HG02571 (cell line): Measurements from ENCODE around the gene GNAS-AS1.

Source experiments
- ATAC-seq: cut with Tn5 transposase; IDR thresholded peaks from one replicate; pipeline ENCODE4 v1.9.1; 2021; ENCODE audit warnings: mild to moderate bottlenecking, moderate library complexity; ENCODE audit not compliant: unreplicated experiment

GNAS-AS1 gene

DNA sequence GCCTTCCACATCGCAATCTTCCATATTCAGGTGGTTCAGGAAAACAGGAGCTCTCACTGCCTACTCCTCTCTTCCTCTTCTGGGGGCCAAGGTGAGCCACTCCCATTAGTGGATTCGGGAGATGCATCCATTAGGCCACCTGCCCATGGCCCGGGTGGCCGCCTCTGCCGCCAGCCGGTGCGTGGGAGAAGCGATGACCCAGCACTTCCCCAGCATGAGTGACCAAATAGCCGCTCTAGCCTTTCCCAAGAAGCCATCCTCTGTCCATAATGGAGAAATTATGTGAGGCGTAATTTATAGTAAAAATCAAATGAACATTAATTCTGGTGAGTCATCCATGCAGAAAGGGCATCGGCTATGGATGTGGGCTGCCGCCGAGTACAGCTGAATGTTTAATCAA lies 39.4 kb downstream of the GNAS-AS1 start:
- no peak for ATAC-seq

DNA sequence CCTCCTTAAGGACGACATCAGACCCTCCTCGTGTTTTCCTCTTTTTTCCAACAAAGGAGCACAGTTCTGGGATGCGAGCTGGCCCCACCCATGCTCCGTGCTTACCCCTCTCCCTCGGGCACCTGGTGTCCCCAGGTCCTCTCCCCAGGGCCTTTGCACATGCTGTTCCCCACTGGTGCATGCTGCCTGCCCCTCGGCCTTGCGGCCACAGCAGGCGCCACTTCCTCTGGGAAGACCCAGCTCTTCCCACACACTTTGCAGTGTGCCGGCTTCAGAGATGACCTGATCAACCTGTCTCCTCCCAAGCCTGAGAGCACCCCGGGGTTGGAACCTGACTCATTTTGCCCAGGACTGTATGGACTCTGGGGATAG lies 39.8 kb downstream of the GNAS-AS1 start:
- ATAC-seq, result no peak

DNA sequence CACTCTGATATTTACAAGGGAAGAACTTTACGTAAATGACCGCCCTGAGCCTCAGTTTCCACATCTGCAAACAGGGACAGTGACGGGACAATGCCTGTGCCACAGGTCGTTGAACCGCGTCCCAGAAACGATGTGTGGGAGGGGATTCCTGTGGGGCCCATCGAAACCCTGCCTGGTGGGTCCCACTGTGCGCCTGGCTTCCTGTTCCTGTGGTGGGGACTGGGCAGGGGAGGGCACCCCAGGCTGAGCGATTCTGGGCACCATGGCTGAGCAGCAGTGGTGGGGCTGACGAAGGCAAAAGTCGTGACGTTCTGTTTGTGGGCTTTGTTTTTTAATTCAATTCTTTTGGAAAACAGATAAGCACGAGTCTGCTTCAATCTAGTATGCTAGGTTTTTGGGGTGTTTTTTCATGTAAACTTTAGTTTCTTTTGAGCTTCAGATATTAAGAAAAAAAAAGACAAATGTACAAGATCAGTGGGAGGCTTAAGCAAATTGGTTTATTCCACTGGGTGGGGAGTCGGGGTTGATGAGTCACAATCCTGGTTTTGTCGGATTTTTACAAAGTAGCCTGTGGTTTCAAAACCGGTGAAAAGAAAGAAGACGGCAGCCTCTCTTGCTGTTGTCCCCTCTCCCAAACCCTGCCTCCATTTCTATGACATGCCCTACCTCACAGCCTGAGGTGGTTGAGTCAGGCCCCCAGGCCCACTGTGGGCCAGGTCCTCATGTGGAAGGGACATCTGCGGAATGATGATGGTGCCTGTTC lies 40.4 kb downstream of the GNAS-AS1 start:
- ATAC-seq, result no peak

DNA sequence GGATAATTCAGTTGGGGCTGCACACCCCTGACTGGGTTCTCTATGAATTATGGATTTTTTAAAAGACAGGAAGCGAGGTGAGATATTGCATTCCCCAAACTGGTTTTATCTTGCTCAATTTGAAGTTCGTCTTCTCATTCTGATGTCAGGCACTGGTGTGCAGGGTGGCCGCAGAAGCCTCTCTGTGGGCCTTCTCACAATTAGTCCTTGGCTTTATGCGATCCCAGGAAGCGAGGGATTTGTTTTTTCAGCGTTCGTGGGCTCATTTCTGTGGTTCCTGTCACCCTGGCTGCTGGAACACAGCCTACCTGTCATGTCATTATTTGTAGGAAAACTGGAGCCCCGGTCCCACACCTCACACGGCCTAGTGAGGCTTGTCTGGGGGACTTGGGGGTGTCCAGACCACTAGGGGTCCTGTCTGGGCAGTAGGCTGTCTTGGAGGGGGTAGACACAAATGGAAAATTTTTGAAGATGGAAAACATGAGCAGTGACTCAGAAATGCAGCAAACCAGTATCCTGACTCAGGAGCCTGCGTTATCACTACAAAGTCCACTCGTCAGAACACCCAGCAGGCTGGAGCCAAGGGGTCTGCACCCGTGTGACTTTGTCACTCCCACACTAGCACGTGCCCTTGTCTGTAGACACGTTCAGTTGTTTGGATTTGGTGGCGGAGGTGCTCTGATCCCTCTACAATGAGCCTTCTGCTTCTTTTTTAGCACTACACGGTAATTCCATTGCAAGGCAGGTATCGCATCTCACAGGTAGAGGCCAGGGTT lies 42.2 kb downstream of the GNAS-AS1 start:
- no peak for ATAC-seq

DNA sequence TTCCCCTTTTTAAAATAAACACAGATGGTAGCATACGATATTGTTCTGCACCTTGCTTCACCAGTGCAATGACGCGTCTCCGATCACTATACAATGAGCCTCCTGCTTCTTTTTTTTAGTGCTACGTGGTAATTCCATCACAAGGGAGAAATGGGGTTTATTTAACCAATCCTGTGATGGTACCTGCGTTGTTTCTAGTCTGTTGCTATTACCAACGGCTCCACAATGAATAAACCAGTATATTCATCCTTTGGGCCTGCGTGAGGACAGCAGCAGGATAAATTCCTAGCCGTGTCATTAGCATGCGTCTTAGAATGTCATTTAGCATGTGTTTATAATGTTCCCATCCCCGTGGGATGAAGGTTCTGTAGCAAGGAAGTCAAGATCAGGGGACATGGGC lies 42.9 kb downstream of the GNAS-AS1 start:
- no peak for ATAC-seq

DNA sequence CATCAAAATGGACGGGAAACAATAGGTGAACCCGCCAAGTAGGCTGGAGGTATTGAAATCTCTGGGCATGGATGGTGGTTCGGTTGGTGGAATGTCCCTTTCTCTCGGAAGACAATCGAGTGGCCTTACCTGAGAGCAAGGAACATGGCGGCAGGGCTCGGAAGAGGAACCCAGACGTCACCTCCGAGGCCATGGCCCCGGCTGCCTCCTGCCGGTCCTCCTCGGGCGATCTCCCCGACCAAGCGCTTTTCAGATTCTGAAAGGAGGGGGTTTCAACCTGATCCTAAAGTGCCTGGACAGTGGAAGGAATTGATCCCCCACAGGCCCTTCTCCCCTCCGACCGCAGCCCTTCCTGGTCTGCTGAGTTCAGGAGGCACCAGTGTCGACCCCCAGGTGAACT lies 47.2 kb downstream of the GNAS-AS1 start:
- ATAC-seq, result no peak

DNA sequence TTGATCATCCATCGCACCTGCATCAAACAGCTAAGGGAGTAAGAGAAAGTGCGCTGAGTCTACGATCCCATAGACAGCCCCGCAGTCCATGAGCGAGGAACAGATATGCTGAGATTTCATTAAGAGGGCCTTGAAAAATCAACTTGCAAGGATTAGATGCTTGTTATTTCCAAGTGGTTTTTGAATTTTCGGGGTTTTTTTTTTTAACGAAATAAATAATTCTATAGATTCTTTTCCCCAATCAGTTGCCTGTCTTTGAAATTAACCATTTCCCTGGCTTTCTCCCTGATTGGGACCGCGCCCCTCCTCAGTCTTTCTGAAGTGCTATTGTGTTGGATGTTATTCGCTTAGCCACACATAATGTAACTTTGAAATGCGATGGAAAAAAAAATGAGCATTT lies 48.6 kb downstream of the GNAS-AS1 start:
- ATAC-seq, result no peak

DNA sequence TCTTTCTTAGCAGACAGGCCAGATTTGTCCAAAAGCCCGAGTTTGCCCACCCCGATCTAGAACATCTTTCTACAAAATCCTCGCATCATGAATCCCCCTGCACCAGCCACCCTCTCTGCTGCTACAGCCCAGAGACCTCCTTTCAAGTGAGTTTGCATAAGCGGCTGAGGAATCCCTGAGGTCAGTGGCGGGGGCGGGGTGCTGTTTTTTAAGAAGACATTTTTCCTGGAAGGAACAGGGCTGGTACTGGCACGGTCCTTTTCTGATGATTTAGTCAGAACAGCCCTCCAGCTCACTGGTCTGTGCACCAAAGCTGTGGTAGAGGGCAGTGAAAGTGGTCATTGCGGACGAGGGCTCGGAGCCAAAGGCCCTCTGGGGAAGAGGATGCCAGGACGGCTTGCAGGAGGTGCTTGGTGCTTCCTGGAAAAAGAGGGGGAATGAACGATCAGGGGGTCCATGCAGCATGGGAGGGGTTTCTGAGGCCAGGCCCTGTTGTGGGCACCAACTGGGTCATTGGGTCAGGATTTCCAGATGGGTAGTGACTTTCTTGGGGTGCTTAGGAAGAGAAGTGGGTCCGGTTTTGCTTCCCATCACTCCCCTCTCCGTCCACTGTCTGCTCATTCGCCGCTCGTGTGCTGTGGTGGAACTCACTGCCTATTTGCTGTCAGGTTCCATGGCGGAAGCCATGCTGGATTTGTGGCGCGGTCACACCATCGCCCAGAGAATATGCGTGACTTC lies 50.4 kb downstream of the GNAS-AS1 start:
- no peak for ATAC-seq

DNA sequence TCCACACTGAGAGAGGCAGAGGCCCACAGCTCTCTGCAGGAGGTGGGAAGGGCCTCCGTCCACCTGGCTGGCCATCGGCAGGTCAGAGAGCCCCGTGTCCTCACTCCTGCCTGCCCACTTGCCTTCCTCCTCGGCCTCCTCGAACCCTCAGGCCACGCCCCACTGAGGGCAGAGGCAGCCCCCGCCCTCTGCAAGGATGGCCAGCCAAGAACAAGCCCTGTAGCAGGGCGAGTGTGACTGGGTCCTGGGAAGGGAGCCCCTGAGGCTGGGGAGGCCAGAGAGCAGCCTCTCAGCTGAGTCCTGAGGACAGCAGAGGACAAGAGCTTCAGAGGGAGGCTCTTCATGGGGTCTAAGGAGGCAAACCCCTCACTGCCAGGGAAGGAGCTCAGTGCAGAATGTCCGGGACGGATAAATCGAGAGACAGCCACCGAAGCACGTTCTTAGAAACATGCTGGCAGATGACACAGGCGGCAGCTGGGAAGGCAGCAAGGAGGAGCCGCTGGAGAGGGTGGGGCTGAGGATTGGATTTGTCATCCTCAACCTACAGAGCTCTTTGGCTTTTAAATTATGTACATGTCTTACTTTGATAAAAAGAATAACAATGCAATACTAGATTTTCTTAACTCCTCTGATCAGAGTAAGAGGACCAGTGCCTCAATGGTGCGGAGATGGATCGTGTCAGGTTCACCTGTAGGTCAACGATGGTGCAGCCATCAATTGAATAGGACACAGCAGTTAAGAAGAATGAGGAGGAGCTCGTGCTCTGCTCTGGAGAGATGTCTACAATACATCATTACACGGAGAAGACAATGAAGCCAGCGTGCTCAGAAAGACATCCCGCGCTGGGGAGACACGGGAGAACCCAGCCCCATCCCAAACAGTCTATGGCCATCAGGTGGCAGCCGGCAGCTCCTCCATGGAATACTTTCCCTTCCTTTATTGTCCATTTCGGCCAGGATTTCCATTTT lies 53.0 kb downstream of the GNAS-AS1 start:
- no peak for ATAC-seq

DNA sequence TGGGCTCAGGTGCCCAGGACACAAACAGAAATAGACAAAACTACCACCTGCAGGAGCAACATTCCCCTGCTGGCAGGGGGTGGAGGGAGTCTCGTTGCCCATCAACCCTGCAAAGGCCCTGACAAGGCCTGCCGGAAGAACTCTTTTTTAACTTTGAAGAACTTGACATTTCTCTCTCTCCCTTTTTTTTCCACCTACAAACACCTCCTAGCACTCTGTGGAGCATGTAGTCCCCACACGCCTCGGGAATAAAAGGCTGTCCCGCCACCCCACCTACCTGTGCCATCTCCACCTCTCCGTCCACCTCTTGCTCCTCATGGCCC lies 54.8 kb downstream of the GNAS-AS1 start:
- ATAC-seq, result no peak

DNA sequence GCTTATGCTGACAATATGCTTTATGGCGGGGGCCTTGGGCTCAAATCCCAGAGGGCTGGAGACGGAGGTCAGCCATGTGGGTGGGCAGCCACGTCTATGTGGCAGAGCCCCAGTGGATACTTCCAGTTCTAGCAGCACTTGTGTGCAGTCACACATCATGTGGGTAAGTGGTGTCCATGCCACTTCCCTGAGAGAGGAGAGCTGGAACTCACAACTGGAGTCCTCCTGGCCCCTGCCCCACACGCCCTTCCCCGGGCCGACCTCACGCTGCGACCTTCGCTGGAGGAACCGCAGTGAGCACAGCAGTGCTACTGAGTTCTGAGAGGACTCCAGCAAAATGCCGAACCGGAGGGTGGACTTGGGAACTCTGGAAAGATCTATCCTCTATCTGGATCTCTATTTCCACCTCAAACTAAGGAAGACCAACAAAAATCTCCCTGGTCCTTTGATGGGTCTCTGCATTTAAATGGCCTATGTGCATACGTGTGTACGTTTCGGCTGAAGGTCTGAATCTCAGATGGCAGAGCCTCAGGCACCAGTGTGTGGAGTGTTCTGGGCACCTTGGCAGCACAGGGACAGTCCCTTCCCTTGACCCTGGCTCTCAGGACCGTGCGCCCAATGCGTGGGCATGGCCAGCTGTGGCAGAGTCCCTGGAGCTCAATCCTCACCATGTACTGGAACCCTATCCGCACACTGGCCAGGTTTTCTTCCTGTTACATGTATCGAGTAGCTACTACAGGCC lies 55.4 kb downstream of the GNAS-AS1 start:
- no peak for ATAC-seq

DNA sequence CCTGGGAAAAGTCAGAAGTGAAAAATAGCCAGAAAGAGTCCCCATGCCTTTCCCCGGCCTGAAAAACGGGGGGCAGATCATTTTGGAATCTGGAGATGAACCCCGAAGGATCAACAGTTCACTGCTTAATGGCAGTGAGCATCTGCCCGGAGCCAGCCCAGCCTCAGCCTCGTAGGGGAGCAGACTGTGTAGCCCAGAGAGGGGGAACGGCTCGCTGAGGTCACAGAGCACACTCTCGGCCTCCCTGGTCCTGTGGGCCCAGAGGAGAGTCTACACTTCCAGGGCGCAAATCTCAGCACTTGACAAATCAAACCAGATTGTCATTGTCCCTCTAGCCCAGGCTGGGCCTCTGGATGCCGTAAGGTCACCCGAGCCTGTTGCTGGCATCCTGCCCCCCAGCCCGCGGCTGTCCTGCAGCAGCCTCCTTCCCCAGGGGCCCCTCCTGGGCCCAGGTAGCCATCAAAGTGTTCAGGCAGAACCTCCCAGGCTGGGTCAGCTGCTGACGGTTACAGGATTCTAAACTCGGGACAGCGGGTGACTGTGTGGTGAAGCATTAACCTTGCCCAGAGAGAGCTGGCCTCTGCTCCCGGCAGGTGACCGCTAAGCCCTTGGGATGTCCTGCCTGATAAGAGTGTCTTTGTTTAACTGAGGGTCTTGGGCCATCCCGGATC lies 56.1 kb downstream of the GNAS-AS1 start:
- no peak for ATAC-seq

DNA sequence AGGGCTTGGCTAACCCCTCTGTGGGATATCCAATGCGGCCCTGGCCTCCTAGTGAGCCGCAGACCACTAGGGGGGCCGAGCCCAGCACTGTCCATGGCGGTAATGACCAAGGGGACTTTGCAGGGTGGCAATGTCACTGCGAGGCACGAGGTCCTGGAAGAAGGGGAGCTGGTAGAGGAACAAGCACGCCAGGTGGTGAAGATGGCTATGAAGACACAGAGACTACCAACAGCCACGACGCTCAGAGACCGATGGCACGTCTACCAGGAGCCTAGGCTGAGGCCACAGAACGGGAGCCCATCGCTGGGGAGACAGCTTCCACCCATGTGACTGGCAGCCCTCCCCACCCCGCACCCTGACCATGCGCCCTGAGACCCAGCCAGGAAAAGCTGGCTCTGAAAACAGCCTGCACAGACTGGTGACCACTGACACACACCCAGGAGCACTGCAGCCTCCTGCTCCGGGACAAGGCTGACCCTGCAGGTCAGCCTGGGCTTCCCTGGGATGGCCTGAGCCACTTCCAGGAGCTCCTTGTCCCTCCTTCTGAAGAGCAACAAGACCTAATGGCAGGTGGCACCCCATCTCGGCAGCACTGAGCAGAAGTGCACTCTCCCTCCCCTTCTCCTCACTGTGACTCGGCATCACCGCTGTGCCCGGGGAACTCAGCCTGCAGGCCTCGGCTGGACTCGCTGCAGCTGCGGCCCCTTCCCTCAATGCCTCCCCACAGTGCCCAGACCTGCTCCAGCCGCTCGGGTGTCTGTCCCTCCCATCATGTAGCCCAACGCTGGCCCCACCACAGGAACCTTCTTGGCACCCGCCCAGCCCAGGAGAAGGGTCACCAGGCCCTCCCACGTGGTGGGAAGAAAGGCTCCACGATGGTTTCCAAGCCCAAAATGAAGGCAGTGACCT lies 56.9 kb downstream of the GNAS-AS1 start:
- no peak for ATAC-seq

DNA sequence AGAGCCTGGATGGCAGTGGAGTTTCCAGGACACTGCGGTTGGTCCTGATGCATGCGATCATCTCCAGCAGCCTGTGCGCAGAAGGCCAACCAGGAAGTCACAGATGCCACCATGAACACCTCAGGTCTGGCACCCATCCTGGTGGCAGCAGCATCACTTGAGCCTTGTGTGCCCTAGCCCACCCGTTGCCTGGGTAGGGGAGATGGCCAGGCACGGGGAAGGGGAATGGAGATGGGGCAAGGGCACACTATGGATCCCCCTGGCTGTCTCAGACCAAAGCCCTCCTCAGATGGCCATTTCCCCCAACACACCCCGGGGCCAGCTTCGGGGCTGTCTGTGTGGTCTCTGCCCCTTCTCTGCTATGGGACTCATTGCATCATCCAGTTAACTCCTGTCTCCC lies 58.3 kb downstream of the GNAS-AS1 start:
- ATAC-seq, result no peak

DNA sequence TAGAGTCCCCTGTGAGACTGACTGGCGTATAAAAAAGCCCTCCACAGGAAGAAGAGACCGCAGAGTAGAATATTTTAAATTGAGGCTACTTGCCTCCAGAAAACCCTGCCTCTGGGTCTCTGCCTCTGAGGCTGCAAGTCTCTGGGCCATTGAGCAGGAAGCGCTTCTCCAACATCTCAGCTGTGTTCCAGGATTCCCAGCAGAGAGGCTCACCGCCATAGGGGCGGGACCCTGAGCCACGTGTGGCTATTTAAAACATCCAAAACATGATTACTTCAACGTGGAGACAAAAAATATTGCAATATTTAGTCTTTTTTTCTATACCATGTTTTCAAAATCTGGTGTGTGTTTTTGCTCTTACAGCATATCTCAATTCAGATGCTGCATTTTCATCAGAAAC lies 59.4 kb downstream of the GNAS-AS1 start:
- no peak for ATAC-seq

DNA sequence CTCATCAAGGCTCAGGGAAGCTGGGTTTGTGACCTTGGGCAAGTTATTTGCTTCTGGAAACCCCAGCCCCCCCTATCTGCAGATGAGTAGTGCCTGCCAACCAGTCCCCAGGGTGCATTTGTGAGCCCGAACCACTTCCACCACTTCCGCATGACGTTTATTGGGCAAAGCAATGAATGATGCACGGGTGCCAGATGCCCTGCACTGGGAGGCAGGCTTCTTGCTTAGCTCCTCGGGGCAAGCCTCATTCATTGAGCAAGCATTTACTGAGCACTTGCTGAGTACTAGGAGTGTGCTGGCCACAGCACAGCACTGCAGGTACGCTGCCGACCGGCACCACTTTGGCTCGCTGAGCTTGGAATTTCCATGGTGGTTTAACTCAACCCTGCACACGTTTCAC lies 60.2 kb downstream of the GNAS-AS1 start:
- ATAC-seq, result no peak

DNA sequence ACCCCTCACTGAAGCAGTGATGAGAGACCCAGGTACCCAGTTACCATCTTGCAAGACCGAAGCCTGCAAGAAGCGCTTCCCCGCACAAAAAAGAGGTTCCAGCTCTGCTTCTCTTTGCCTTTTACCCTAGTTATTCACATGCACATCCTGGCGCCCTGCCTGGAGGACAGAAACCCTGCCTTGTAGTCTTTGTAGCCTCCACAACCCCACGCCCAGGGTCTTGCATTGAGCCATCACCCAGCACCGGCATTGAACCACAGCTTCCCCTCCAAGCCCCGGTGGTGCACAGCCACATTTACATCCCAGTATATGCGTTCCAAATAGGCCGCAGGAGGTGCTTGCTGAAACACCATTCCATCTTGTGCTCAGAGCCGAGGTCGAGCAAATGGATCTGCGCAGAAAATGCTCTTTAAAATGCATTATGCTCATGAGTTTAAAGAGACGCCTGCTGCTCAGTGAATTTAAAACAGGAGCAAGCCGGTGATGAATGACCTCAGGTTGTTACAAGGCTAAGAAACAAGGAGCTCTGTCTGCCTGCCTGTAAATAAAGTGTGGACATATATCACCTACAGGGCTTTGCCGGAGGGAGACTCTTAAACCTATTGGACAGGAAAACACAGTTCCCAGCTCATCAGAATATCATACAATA lies 61.7 kb downstream of the GNAS-AS1 start:
- no peak for ATAC-seq
